GM12878 (cell line): Measurements from ENCODE around the gene FTL. TPM values are rescaled to one million over a fixed set of nuclear protein-coding genes. Genes with fewer than 3 reads are reported as not detected.
A peak's percentile ranks its signal among the peaks of the same experiment; 100 is the strongest.

Source experiments
- BCL3 ChIP-seq: IDR thresholded peaks from 2 replicates; pipeline ENCODE4 v1.6.1; 2011; ENCODE audit warnings: borderline replicate concordance, low read depth, mild to moderate bottlenecking, moderate library complexity, low read length; ENCODE audit not compliant: insufficient read depth, poor library complexity, severe bottlenecking
- NR2C1 ChIP-seq: fragments of 450-650 bp; IDR thresholded peaks from 2 replicates; pipeline ENCODE4 v1.6.1; 2017; ENCODE audit warnings: antibody characterized with exemption, mild to moderate bottlenecking, moderate library complexity
- PBX3 ChIP-seq: IDR thresholded peaks from 2 replicates; pipeline ENCODE4 v1.6.1; 2011; ENCODE audit warnings: mild to moderate bottlenecking, low read depth, low read length, moderate library complexity; ENCODE audit not compliant: insufficient replicate concordance
- PML ChIP-seq: IDR thresholded peaks from 2 replicates; pipeline ENCODE4 v1.6.1; 2012; ENCODE audit warnings: low read length, inconsistent platforms
- RELB ChIP-seq: fragments of 450-650 bp; IDR thresholded peaks from 2 replicates; pipeline ENCODE4 v1.6.1; 2017; ENCODE audit warnings: low read depth, mild to moderate bottlenecking, moderate library complexity
- SP1 ChIP-seq: IDR thresholded peaks from one replicate; pipeline ENCODE4 v1.6.1; 2011; ENCODE audit warnings: low read depth, low read length
- SREBF2 ChIP-seq: IDR thresholded peaks from 2 replicates; pipeline ENCODE4 v1.6.1; 2012; ENCODE audit warnings: mild to moderate bottlenecking, low read length
- ZNF622 ChIP-seq: fragments of 450-650 bp; IDR thresholded peaks from 2 replicates; pipeline ENCODE4 v1.6.1; 2017; ENCODE audit warnings: mild to moderate bottlenecking, inconsistent platforms
- polyA plus RNA-seq, 11 experiments: library from polyadenylated mRNA; depleted of rRNA in 4 of 11; unstranded in 6 of 11; stranded (reverse) in 5 of 11; fragments of >200 nt; fragmentation: Nextera tagmentation in 4 of 11; fragmentation: Illumina TruSeq in 1 of 11; extraction: Ambion mirVana in 4 of 11; extraction: Trizol in 1 of 11; gene quantifications; 1 replicate in 1 of 11; 2 replicates in 10 of 11; pipeline versions ENCODE4 v1.2.1 to v1.2.3, GENCODE V29; 2011 to 2016; ENCODE audit warnings: inconsistent platforms in 2 of 11, missing spikeins in 2 of 11, low read depth in 1 of 11
- total RNA-seq, 4 experiments: library from RNA; depleted of rRNA in 3 of 4; stranded (reverse); fragments of >200 nt in 3 of 4; fragmentation: Illumina TruSeq in 1 of 4; extraction: Trizol in 1 of 4; gene quantifications; 2 replicates each; pipeline versions ENCODE4 v1.2.1 to v1.2.3, GENCODE V29; 2013 to 2021

FTL gene
- total and polyA plus RNA-seq, 10 of the 15 experiments (the other 5 are each of a cell fraction or from before 2014, with no cell fraction given), result 364 to 8,913 (median 1,595) TPM

GRCh38 chr19:48954595-48955307 is 10.4 kb upstream of the FTL start, which contains the start of gene BAX (continued):
- no peak for TF ChIP-seq BCL3
- TF ChIP-seq PML, result peak; percentile 74; the same call in 1 of the 2 replicates
- TF ChIP-seq SREBF2, result no peak
- peak; percentile 74 for TF ChIP-seq PBX3
- TF ChIP-seq RELB, result 0 out of 2 replicates have a peak, but pooled peaks have one; percentile 33
- peak; percentile 39 for TF ChIP-seq SP1
- TF ChIP-seq ZNF622, result no peak
- TF ChIP-seq NR2C1, result peak; percentile 72
